ENCODE measurements around the gene SPINT1.

The SPINT1 gene

GRCh38 chr15:40894681-40895448 lies 51.0 kb downstream of the SPINT1 start:
- DNase-seq (ENCODE audit: extremely low read depth, low read depth) = no peak
- peak; percentile 45 for TF ChIP-seq CTCF (IDR thresholded peaks at IDR 0.05; ENCODE audit: low read depth, low read length)

DNA sequence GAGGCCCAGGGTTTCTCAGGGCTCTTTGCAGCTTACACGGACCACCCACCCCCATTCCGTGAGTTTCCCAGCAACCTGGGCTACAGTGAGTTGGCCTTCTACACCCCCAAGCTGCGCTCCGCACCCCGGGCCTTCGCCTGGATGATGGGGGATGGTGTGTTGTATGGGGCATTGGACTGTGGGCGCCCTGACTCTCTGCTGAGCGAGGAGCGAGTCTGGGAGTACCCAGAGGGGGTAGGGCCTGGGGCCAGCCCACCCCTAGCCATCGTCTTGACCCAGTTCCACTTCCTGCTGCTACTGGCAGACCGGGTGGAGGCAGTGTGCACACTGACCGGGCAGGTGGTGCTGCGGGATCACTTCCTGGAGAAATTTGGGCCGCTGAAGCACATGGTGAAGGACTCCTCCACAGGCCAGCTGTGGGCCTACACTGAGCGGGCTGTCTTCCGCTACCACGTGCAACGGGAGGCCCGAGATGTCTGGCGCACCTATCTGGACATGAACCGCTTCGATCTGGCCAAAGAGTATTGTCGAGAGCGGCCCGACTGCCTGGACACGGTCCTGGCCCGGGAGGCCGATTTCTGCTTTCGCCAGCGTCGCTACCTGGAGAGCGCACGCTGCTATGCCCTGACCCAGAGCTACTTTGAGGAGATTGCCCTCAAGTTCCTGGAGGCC lies 55.8 kb downstream of the SPINT1 start:
- no peak for TF ChIP-seq CTCF (IDR thresholded peaks at IDR 0.05; ENCODE audit: low read depth, low read length)
- DNase-seq (ENCODE audit: extremely low read depth, low read depth) = no peak

- no peak for DNase-seq (ENCODE audit: extremely low read depth, low read depth)
- TF ChIP-seq CTCF (IDR thresholded peaks at IDR 0.05; ENCODE audit: low read depth, low read length) = no peak
These were observed 56.6 kb downstream of the SPINT1 start for GRCh38 chr15:40900256-40901052.

DNA sequence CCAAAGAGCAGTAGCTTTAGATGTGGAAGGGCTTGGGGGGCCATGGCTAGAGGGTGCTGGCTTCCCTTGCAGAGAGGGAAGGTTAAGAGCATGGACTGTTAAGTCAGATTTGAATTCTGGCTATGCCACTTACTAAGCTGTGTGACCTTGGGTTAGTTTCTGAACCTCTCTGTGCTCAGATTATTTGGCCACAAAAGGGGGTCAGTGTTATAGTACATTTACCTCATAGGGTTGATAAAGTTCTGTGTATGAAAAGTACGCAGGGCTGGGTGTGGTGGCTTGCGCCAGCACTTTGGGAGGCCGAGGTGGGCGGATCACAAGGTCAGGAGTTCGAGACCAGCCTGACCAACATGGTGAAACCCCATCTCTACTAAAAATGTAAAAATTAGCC lies 57.2 kb downstream of the SPINT1 start:
- DNase-seq (ENCODE audit: extremely low read depth, low read depth) = no peak
- no peak for TF ChIP-seq CTCF (IDR thresholded peaks at IDR 0.05; ENCODE audit: low read depth, low read length)

DNA sequence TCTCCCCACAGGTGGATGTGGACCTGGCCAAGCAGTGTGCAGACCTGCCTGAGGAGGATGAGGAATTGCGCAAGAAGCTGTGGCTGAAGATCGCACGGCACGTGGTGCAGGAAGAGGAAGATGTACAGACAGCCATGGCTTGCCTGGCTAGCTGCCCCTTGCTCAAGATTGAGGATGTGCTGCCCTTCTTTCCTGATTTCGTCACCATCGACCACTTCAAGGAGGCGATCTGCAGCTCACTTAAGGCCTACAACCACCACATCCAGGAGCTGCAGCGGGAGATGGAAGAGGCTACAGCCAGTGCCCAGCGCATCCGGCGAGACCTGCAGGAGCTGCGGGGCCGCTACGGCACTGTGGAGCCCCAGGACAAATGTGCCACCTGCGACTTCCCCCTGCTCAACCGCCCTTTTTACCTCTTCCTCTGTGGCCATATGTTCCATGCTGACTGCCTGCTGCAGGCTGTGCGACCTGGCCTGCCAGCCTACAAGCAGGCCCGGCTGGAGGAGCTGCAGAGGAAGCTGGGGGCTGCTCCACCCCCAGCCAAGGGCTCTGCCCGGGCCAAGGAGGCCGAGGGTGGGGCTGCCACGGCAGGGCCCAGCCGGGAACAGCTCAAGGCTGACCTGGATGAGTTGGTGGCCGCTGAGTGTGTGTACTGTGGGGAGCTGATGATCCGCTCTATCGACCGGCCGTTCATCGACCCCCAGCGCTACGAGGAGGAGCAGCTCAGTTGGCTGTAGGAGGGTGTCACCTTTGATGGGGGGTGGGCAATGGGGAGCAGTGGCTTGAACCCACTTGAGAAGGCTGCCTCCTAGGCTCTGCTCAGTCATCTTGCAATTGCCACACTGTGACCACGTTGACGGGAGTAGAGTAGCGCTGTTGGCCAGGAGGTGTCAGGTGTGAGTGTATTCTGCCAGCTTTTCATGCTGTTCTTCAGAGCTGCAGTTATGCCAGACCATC lies 59.0 kb downstream of the SPINT1 start:
- DNase-seq (ENCODE audit: extremely low read depth, low read depth) = no peak
- no peak for TF ChIP-seq CTCF (IDR thresholded peaks at IDR 0.05; ENCODE audit: low read depth, low read length)

DNA sequence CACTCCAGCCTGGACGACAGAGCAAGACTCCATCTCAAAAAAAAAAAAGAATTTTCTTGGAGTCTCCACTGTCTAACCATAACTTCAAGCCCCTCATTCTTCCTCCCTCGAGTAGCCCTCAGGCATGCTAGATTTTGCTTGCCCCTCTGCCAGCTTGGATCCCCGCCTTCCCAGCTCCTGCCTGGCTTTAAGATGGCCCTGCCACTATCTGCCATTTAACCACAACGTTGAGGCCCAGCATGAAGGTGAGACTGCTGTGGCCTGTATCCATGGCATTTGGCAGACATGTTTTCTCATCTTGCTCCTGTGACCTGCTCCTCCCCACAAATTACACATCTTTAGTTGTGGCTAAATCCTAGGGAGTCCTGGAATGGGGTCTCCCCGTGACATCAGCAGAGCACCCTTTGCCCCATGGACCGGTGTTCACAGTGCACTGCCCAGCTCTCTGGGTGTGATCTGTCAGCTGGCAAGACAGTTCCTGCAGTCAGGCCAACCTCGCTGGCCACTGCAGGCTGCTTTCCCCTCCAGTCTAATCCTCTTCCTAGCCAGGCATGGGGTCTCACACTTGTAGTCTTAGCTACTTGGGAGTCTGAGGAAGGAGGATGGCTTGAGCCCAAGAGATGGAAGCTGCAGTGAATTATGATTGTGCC lies 60.8 kb downstream of the SPINT1 start:
- no peak for TF ChIP-seq CTCF (IDR thresholded peaks at IDR 0.05; ENCODE audit: low read depth, low read length)
- no peak for DNase-seq (ENCODE audit: extremely low read depth, low read depth)

Data from AG09319 (cell line).